Fibroblast of villous mesenchyme (primary cell): ENCODE measurements around the gene MICB. TPM values are rescaled to one million over a fixed set of nuclear protein-coding genes. Genes with fewer than 3 reads are reported as not detected.
A peak's percentile ranks its signal among the peaks of the same experiment; 100 is the strongest.

ENCODE experiments used
- DNase-seq: peaks from one replicate; pipeline ENCODE4 v3.0.0-alpha.2; 2010; ENCODE audit warnings: low read depth
- H3K4me3 ChIP-seq: 2 replicates; pipeline ENCODE4 v1.5.1; 2011; ENCODE audit warnings: low read depth, mild to moderate bottlenecking, low read length
- CTCF ChIP-seq: IDR thresholded peaks from 2 replicates; pipeline ENCODE4 v1.5.1; 2012; ENCODE audit warnings: low read depth, mild to moderate bottlenecking, low read length; ENCODE audit not compliant: insufficient read depth
- small RNA-seq: library from RNA; depleted of rRNA; stranded (forward); fragments of <200 nt; gene quantifications from one replicate; pipeline ENCODE3, GENCODE V24; 2012
- total RNA-seq: library from RNA; depleted of rRNA; stranded (reverse); fragments of >200 nt; gene quantifications from 2 replicates; pipeline ENCODE4 v1.2.3, GENCODE V29; 2012

Gene MICB
- total RNA-seq, 1 donor = 30.7 TPM

- no peak overlapping the region for H3K4me3 ChIP-seq
- peak; percentile 30 for DNase-seq
- TF ChIP-seq CTCF = no peak
Measured at GRCh38 chr6:31558631-31559500, 60.9 kb downstream of the MICB start.

- DNase-seq = no peak
- no peak overlapping the region for H3K4me3 ChIP-seq
- TF ChIP-seq CTCF = no peak
Measured at GRCh38 chr6:31559606-31559957, 61.6 kb downstream of the MICB start.

GRCh38 chr6:31559958-31560696 is 62.2 kb downstream of the MICB start:
- H3K4me3 ChIP-seq = no peak overlapping the region
- TF ChIP-seq CTCF = no peak
- peak; percentile 81 for DNase-seq

- no peak for DNase-seq
- no peak for TF ChIP-seq CTCF
- no peak overlapping the region for H3K4me3 ChIP-seq
Measured at GRCh38 chr6:31560697-31561058, 62.7 kb downstream of the MICB start.

Small RNA genes within 50 kb of the gene (small RNA-seq; reads per million reads assigned to genes)
- gene AL663061.1 (not detected), gene RF00019 (not detected), gene SNORD117 (606 reads per million, percentile 99 among the genes with 10 or more reads in this experiment), gene SNORD84 (not detected)

Other genes with a start within 250 kb of the MICB start
- 361 and 512 TPM in 2 replicates for gene HLA-C, start 226.1 kb upstream of the MICB start, total RNA-seq
- 475 and 661 TPM in 2 replicates for gene HLA-B, start 141.0 kb upstream of the MICB start, total RNA-seq
- 45.3 and 54.8 TPM in 2 replicates for gene MICA, start 94.5 kb upstream of the MICB start, total RNA-seq
- not detected in 2 replicates for gene MCCD1, start 30.8 kb downstream of the MICB start, total RNA-seq
- 407 and 463 TPM in 2 replicates for gene DDX39B, start 43.9 kb downstream of the MICB start, total RNA-seq
- 1.3 and 3.0 TPM in 2 replicates for gene ATP6V1G2, start 48.5 kb downstream of the MICB start, total RNA-seq
- gene NFKBIL1, start 49.5 kb downstream of the MICB start, total RNA-seq = 12.5 and 20.3 TPM in 2 replicates
- not detected in 2 replicates for gene LTA, start 74.1 kb downstream of the MICB start, total RNA-seq
- under 0.01 TPM in 2 replicates for gene TNF, start 77.4 kb downstream of the MICB start, total RNA-seq
- gene LTB, start 84.3 kb downstream of the MICB start, total RNA-seq = 0.32 TPM in 1 of 2 replicates, not detected in the other
- gene LST1, start 88.1 kb downstream of the MICB start, total RNA-seq = not detected in 2 replicates
- gene NCR3, start 94.9 kb downstream of the MICB start, total RNA-seq = not detected in 2 replicates
- gene AIF1, start 117.1 kb downstream of the MICB start, total RNA-seq = not detected in 2 replicates
- 75.4 and 84.2 TPM in 2 replicates for gene PRRC2A, start 122.6 kb downstream of the MICB start, total RNA-seq
- gene BAG6, start 154.5 kb downstream of the MICB start, total RNA-seq = 123 and 166 TPM in 2 replicates
- 0.43 and 0.97 TPM in 2 replicates for gene APOM, start 157.7 kb downstream of the MICB start, total RNA-seq
- gene C6orf47, start 162.6 kb downstream of the MICB start, total RNA-seq = 20.7 and 21.9 TPM in 2 replicates
- gene GPANK1, start 166.9 kb downstream of the MICB start, total RNA-seq = 16.1 and 20.7 TPM in 2 replicates
- 136 and 144 TPM in 2 replicates for gene CSNK2B, start 167.9 kb downstream of the MICB start, total RNA-seq
- gene LY6G5B, start 171.8 kb downstream of the MICB start, total RNA-seq = 3.2 and 3.9 TPM in 2 replicates
- gene LY6G5C, start 182.9 kb downstream of the MICB start, total RNA-seq = 0.43 and 0.64 TPM in 2 replicates
- 43.2 and 76.0 TPM in 2 replicates for gene ABHD16A, start 205.2 kb downstream of the MICB start, total RNA-seq
- not detected in 2 replicates for gene LY6G6F, start 208.7 kb downstream of the MICB start, total RNA-seq
- not detected in 2 replicates for gene LY6G6D, start 217.2 kb downstream of the MICB start, total RNA-seq
- not detected in 2 replicates for gene LY6G6C, start 223.6 kb downstream of the MICB start, total RNA-seq
- not detected in 2 replicates for gene MPIG6B, start 225.2 kb downstream of the MICB start, total RNA-seq
- 60.5 and 68.0 TPM in 2 replicates for gene DDAH2, start 231.2 kb downstream of the MICB start, total RNA-seq
- gene CLIC1, start 238.4 kb downstream of the MICB start, total RNA-seq = 586 and 701 TPM in 2 replicates
- 9.5 and 13.9 TPM in 2 replicates for gene MSH5, start 241.9 kb downstream of the MICB start, total RNA-seq